ENCODE data around the gene RPL10A. TPM values are rescaled to one million over a fixed set of nuclear protein-coding genes. Genes with fewer than 3 reads are reported as not detected.

Gene RPL10A
- total RNA-seq, 6 experiments from 2014 or later = 366 to 446 (median 412) TPM

- intact Hi-C loops (cut with DNase I) = no loop called here
- Histone ChIP-seq H3K9me3 (no peaks in the 10 kb centered on the region), H3K4me3 (no peak overlapping the region), H3K36me3 (no peaks in the 10 kb centered on the region), H3K27ac (no peak overlapping the region), H3K27me3 (no peaks in the 10 kb centered on the region), H3K4me1 (peaks cover 0 to 11% (median 4%) of the 10 kb centered on the region in 4 donors)
- DNase-seq (no peak), ATAC-seq (no peak)
- TF ChIP-seq POLR2A (IDR thresholded peaks at IDR 0.05) (no peak), CTCF (IDR thresholded peaks at IDR 0.05) (no peak)
- 65% methylated on average over 6 of the region's 8 CpGs for WGBS (ENCODE audit: insufficient coverage, low coverage, low lambda C conversion rate, missing lambda C conversion rate)
Measured at GRCh38 chr6:35490821-35491557, 22.8 kb downstream of the RPL10A start.

GRCh38 chr6:35491558-35492257, 23.5 kb downstream of the RPL10A start:
- no peak for TF ChIP-seq POLR2A (IDR thresholded peaks at IDR 0.05)
- no peak for TF ChIP-seq CTCF (IDR thresholded peaks at IDR 0.05)
- no peak for ATAC-seq
- Histone ChIP-seq H3K27ac (no peak overlapping the region), H3K36me3 (no peaks in the 10 kb centered on the region), H3K4me3 (no peak overlapping the region), H3K4me1 (peaks cover 0 to 11% (median 4%) of the 10 kb centered on the region in 4 donors), H3K27me3 (no peaks in the 10 kb centered on the region), H3K9me3 (no peaks in the 10 kb centered on the region)
- WGBS (ENCODE audit: insufficient coverage, low coverage, low lambda C conversion rate, missing lambda C conversion rate) = 33% methylated on average over 1 of the region's 5 CpGs
- DNase-seq = no peak
- intact Hi-C loops (cut with DNase I) = no loop called here

GRCh38 chr6:35492258-35492973, 24.2 kb downstream of the RPL10A start:
- Histone ChIP-seq H3K4me3 (no peak overlapping the region), H3K4me1 (peaks cover 0 to 13% (median 4%) of the 10 kb centered on the region in 4 donors), H3K27ac (no peak overlapping the region), H3K9me3 (no peaks in the 10 kb centered on the region), H3K36me3 (no peaks in the 10 kb centered on the region), H3K27me3 (no peaks in the 10 kb centered on the region)
- intact Hi-C loops (cut with DNase I) = no loop called here
- 52% methylated on average over 4 of the region's 7 CpGs for WGBS (ENCODE audit: insufficient coverage, low coverage, low lambda C conversion rate, missing lambda C conversion rate)
- no peak for TF ChIP-seq CTCF (IDR thresholded peaks at IDR 0.05)
- no peak for TF ChIP-seq POLR2A (IDR thresholded peaks at IDR 0.05)
- DNase-seq (no peak), ATAC-seq (no peak)

- ATAC-seq = no peak
- Histone ChIP-seq H3K9me3 (no peaks in the 10 kb centered on the region), H3K36me3 (no peaks in the 10 kb centered on the region), H3K27me3 (no peaks in the 10 kb centered on the region), H3K27ac (no peak overlapping the region), H3K4me1 (peaks cover 0 to 17% (median 5%) of the 10 kb centered on the region in 4 donors), H3K4me3 (no peak overlapping the region)
- 46% methylated on average over 4 of the region's 7 CpGs for WGBS (ENCODE audit: insufficient coverage, low coverage, low lambda C conversion rate, missing lambda C conversion rate)
- intact Hi-C loops (cut with DNase I) = no loop called here
- DNase-seq = no peak
- TF ChIP-seq CTCF (IDR thresholded peaks at IDR 0.05) = no peak
- no peak for TF ChIP-seq POLR2A (IDR thresholded peaks at IDR 0.05)
Measured at GRCh38 chr6:35492974-35493284, 24.7 kb downstream of the RPL10A start.
